ENCODE data around the gene TET2.

TET2 gene

GRCh38 chr4:105184316-105184980, 37.8 kb downstream of the TET2 start:
- no peak for DNase-seq

- DNase-seq, result no peak
Measured at GRCh38 chr4:105186701-105187161, 40.1 kb downstream of the TET2 start.

- DNase-seq, result no peak
Measured at GRCh38 chr4:105189855-105190650, 43.4 kb downstream of the TET2 start.

GRCh38 chr4:105191621-105192210, 45.0 kb downstream of the TET2 start:
- no peak for DNase-seq

- no peak for DNase-seq
Measured at GRCh38 chr4:105192474-105192873, 45.8 kb downstream of the TET2 start.

GRCh38 chr4:105192910-105193309, 46.2 kb downstream of the TET2 start:
- DNase-seq, result no peak

GRCh38 chr4:105193536-105193935, 46.9 kb downstream of the TET2 start:
- DNase-seq, result no peak

GRCh38 chr4:105194328-105195231, 47.9 kb downstream of the TET2 start:
- DNase-seq, result no peak

GRCh38 chr4:105196523-105197145, 50.0 kb downstream of the TET2 start:
- no peak for DNase-seq

GRCh38 chr4:105197777-105198176, 51.1 kb downstream of the TET2 start:
- no peak for DNase-seq

- DNase-seq, result no peak
Measured at GRCh38 chr4:105198541-105198940, 51.9 kb downstream of the TET2 start.

GRCh38 chr4:105206214-105206613, 59.5 kb downstream of the TET2 start:
- DNase-seq, result no peak

- no peak for DNase-seq
Measured at GRCh38 chr4:105207386-105207785, 60.7 kb downstream of the TET2 start.

GRCh38 chr4:105208561-105208960, 61.9 kb downstream of the TET2 start:
- no peak for DNase-seq

- no peak for DNase-seq
Measured at GRCh38 chr4:105210916-105211315, 64.2 kb downstream of the TET2 start.

GRCh38 chr4:105215609-105216313, 69.1 kb downstream of the TET2 start:
- no peak for DNase-seq

- no peak for DNase-seq
Measured at GRCh38 chr4:105225500-105225899, 78.8 kb downstream of the TET2 start.

GRCh38 chr4:105227054-105227453, 80.4 kb downstream of the TET2 start:
- DNase-seq, result no peak

GRCh38 chr4:105230287-105230686, 83.6 kb downstream of the TET2 start:
- no peak for DNase-seq

- DNase-seq, result no peak
Measured at GRCh38 chr4:105232374-105232773, 85.7 kb downstream of the TET2 start.

GRCh38 chr4:105234582-105234981, 87.9 kb downstream of the TET2 start:
- no peak for DNase-seq

All from femur (tissue), 1 donor.